Neuronal stem cell (in vitro differentiated cells): ENCODE results near the gene SHISAL1.
A peak's percentile ranks its signal among the peaks of the same experiment; 100 is the strongest.

Source experiments
- DNase-seq: peaks from one replicate; pipeline ENCODE4 v3.0.0-alpha.2; 2013; ENCODE audit warnings: low spot score
- H2AFZ ChIP-seq: one replicate; pipeline ENCODE4 v1.6.1; 2013; ENCODE audit warnings: mild to moderate bottlenecking, low read length, inconsistent platforms
- H2AK5ac ChIP-seq: 2 replicates; pipeline ENCODE4 v1.6.1; 2013; ENCODE audit warnings: low read depth, mild to moderate bottlenecking, inconsistent platforms, low read length, moderate library complexity, mixed read lengths
- H2BK120ac ChIP-seq: 2 replicates; pipeline ENCODE4 v1.6.1; 2013; ENCODE audit warnings: low read depth, mild to moderate bottlenecking, inconsistent platforms, low read length, moderate library complexity, mixed read lengths
- H2BK12ac ChIP-seq: one replicate; pipeline ENCODE4 v1.6.1; 2013; ENCODE audit warnings: low read length, inconsistent platforms
- H2BK15ac ChIP-seq: 2 replicates; pipeline ENCODE4 v1.6.1; 2013; ENCODE audit warnings: mild to moderate bottlenecking, low read length, inconsistent platforms, mixed read lengths
- H2BK5ac ChIP-seq: one replicate; pipeline ENCODE4 v1.6.1; 2013; ENCODE audit warnings: inconsistent platforms, mild to moderate bottlenecking, low read length, moderate library complexity
- H3K14ac ChIP-seq: one replicate; pipeline ENCODE4 v1.6.1; 2013; ENCODE audit warnings: low read length, inconsistent platforms
- H3K18ac ChIP-seq: 2 replicates; pipeline ENCODE4 v1.6.1; 2013; ENCODE audit warnings: low read length, inconsistent platforms
- H3K23ac ChIP-seq: 2 replicates; pipeline ENCODE4 v1.6.1; 2013; ENCODE audit warnings: low read depth, mild to moderate bottlenecking, mixed read lengths, low read length, inconsistent platforms; ENCODE audit not compliant: poor library complexity
- H3K27ac ChIP-seq: replicated peaks from 3 replicates; pipeline ENCODE4 v1.5.1; 2013; ENCODE audit warnings: low read length, inconsistent platforms
- H3K27me3 ChIP-seq, 3 experiments: 2 replicates each; pipeline ENCODE4 v1.6.1; 2013; ENCODE audit warnings: low read length in 3 of 3, mild to moderate bottlenecking in 2 of 3, inconsistent platforms in 1 of 3, low read depth in 1 of 3, mixed read lengths in 1 of 3, moderate library complexity in 1 of 3; ENCODE audit not compliant: control insufficient read depth in 3 of 3, insufficient read depth in 3 of 3
- H3K36me3 ChIP-seq, 2 donors: replicated peaks in 1 of 2; 2 replicates each; pipeline ENCODE4 v1.6.1; 2013; ENCODE audit warnings: low read length in 2 of 2; ENCODE audit not compliant: control insufficient read depth in 2 of 2, insufficient read depth in 2 of 2
- H3K4ac ChIP-seq: 2 replicates; pipeline ENCODE4 v1.6.1; 2013; ENCODE audit warnings: inconsistent platforms, mild to moderate bottlenecking, low read length, moderate library complexity
- H3K4me1 ChIP-seq, 2 donors: 1 replicate in 1 of 2; 2 replicates in 1 of 2; pipeline ENCODE4 v1.6.1; 2013; ENCODE audit warnings: low read length in 2 of 2, low read depth in 1 of 2; ENCODE audit not compliant: control insufficient read depth in 2 of 2, insufficient read depth in 1 of 2
- H3K4me2 ChIP-seq: one replicate; pipeline ENCODE4 v1.6.1; 2013; ENCODE audit warnings: mild to moderate bottlenecking, low read length, inconsistent platforms; ENCODE audit not compliant: insufficient read depth, poor library complexity, severe bottlenecking
- H3K4me3 ChIP-seq, 2 donors: 2 replicates each; pipeline ENCODE4 v1.5.1; 2013; ENCODE audit warnings: low read length in 2 of 2, mild to moderate bottlenecking in 2 of 2, inconsistent platforms in 1 of 2, moderate library complexity in 1 of 2
- H3K79me1 ChIP-seq: one replicate; pipeline ENCODE4 v1.6.1; 2013; ENCODE audit warnings: low read depth, mild to moderate bottlenecking, inconsistent platforms, low read length, moderate library complexity
- H3K9ac ChIP-seq: one replicate; pipeline ENCODE4 v1.6.1; 2013; ENCODE audit warnings: mild to moderate bottlenecking, low read depth, low read length, inconsistent platforms; ENCODE audit not compliant: poor library complexity
- H3K9me3 ChIP-seq, 2 donors: replicated peaks in 1 of 2; 2 replicates each; pipeline versions ENCODE3 to v1.6.1; 2013; ENCODE audit warnings: low read length in 2 of 2, mild to moderate bottlenecking in 2 of 2, inconsistent platforms in 1 of 2, low read depth in 1 of 2, mixed read lengths in 1 of 2, moderate library complexity in 1 of 2; ENCODE audit not compliant: control insufficient read depth in 2 of 2, insufficient read depth in 1 of 2
- H4K8ac ChIP-seq: one replicate; pipeline ENCODE4 v1.6.1; 2013; ENCODE audit warnings: low read depth, mild to moderate bottlenecking, inconsistent platforms, low read length, moderate library complexity
- H4K91ac ChIP-seq: one replicate; pipeline ENCODE4 v1.6.1; 2013; ENCODE audit warnings: low read length, low read depth, mild to moderate bottlenecking, inconsistent platforms; ENCODE audit not compliant: poor library complexity
- WGBS, 2 donors: extraction: QIAGEN DNeasy Blood & Tissue Kit; methylation state at CpG; one replicate each; pipeline ENCODE4 v1.1.7; 2013; ENCODE audit warnings: missing lambda C conversion rate in 2 of 2, mixed read lengths in 1 of 2; ENCODE audit not compliant: insufficient read length in 2 of 2, insufficient replicate concordance in 1 of 2; ENCODE audit errors: extremely low coverage in 2 of 2; 5-methylcytosine and 5-hydroxymethylcytosine counted together

SHISAL1 gene

DNA sequence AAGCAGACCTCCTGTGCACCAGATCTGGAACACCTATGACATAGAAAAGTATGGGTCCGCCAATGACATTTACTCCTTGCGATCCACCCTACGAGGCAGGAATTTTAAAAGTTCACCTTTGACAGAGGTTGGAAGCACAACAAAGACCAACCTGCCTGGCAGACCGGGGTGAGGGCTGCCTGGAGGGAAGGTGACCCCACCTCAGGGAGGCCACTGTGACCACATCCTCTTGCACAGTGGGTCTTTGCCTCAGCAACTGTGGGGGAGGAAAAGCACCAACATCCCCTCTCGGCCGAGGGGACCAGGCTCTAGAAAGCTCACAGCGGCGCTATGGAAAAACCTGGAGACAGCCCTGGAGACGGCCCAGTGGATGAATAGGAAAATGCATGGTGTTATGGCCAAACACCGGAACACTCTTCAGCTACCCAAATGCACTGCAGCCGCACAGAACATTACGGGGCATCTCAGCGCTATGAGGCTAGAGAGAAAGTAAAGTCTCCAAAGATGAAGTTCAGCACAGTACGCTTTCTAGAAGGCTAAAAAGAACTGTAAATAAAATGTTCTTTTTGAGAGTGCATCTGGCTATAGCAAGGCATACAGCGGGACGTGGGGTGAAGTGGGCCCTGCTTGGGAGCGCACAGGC lies 1.8 kb upstream of the SHISAL1 start:
- no CpG with 5 or more reads among the region's 17 CpGs for WGBS, 2 donors
- Histone ChIP-seq H2BK5ac (no peak overlapping the region), H4K91ac (no peak overlapping the region), H3K27ac (no peak overlapping the region), H2BK12ac (no peak overlapping the region), H3K4me2 (no peak overlapping the region), H3K79me1 (no peaks in the 10 kb centered on the region), H3K4me1 (peaks cover 12 to 19% of the 10 kb centered on the region in 2 donors), H2BK15ac (peak overlapping the region; percentile 50), H3K18ac (no peak overlapping the region), H2BK120ac (peak overlapping the region; percentile 11), H3K4ac (no peak overlapping the region), H3K9ac (no peak overlapping the region), H4K8ac (no peak overlapping the region), H3K27me3 (no peaks in the 10 kb centered on the region), H2AK5ac (peak overlapping the region; percentile 86), H3K14ac (no peak overlapping the region), H3K36me3 (no peaks in the 10 kb centered on the region), H3K4me3 (no peak overlapping the region), H3K9me3 (no peaks in the 10 kb centered on the region), H3K23ac (no peak overlapping the region), H2AFZ (peak overlapping the region; percentile 19)
- no peak for DNase-seq

DNA sequence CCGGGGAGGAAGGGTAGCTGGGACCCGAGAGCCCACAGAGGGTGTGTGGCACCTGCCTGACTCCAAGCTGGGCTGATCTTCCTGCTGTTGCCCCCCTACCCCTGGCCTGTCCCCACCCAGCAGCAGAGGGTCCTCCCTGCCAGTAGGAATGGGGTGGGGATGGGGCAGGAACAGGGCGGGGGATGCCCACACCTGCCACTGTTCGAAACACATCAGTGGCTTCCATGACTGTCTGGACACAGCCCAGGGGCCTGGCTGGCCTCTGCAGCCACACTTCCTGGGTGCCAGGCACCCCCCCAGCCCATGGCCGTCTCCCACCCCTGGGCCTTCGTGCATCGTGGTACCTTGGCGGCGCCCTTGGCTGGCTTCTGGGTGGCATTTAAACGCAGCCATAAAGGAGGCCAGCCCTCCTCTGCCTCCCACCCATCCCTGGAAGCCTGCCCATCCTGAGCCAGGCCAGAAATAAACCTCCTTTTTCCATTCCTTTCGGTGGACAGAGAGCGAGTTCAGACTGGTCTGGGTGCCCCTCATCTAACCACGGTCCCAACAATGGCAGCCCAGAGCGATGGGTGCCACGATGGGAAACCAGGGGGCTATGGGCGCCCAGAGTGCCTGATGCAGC lies 745 bp upstream of the SHISAL1 start:
- Histone ChIP-seq H3K18ac (peak overlapping the region; percentile 55), H3K4me3 (no peak overlapping the region), H3K4me1 (peaks cover 13 to 24% of the 10 kb centered on the region in 2 donors), H3K9me3 (no peaks in the 10 kb centered on the region), H3K14ac (no peak overlapping the region), H3K36me3 (no peaks in the 10 kb centered on the region), H3K79me1 (no peaks in the 10 kb centered on the region), H2AFZ (no peak overlapping the region), H3K27me3 (no peaks in the 10 kb centered on the region), H3K9ac (no peak overlapping the region), H4K91ac (no peak overlapping the region), H4K8ac (no peak overlapping the region), H2BK12ac (no peak overlapping the region), H2AK5ac (peak overlapping the region; percentile 82), H3K23ac (peak overlapping the region; percentile 18), H3K4me2 (no peak overlapping the region), H2BK5ac (no peak overlapping the region), H2BK15ac (peak overlapping the region; percentile 56), H3K27ac (no peak overlapping the region), H3K4ac (peak overlapping the region; percentile 53), H2BK120ac (peak overlapping the region; percentile 9)
- DNase-seq = no peak
- no CpG with 5 or more reads among the region's 16 CpGs for WGBS, 2 donors

DNA sequence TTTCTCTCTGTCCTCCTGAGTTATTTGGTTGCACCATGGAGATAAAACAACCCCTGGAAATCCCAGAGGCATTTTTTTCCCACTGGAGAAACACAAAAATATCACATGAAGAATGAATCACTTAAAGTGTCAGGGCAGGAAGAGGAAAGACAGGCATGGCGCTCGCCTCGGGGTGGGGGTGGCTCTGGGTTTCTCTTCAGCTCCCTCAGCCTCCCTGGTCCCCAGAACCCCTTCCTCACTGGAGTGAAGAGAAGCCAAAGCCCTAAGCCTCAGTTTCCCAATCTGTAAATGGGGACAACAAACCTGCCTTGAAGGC lies 938 bp downstream of the SHISAL1 start:
- Histone ChIP-seq H3K4me2 (no peak overlapping the region), H2BK5ac (no peak overlapping the region), H4K8ac (no peak overlapping the region), H4K91ac (no peak overlapping the region), H3K18ac (no peak overlapping the region), H3K36me3 (no peaks in the 10 kb centered on the region), H3K27me3 (no peaks in the 10 kb centered on the region), H3K4me3 (no peak overlapping the region), H2BK12ac (no peak overlapping the region), H3K9ac (no peak overlapping the region), H3K4ac (no peak overlapping the region), H3K9me3 (no peaks in the 10 kb centered on the region), H3K23ac (no peak overlapping the region), H2BK120ac (no peak overlapping the region), H3K4me1 (peaks cover 3 to 14% of the 10 kb centered on the region in 2 donors), H3K79me1 (no peaks in the 10 kb centered on the region), H3K14ac (no peak overlapping the region), H2AK5ac (no peak overlapping the region), H3K27ac (no peak overlapping the region), H2BK15ac (no peak overlapping the region), H2AFZ (no peak overlapping the region)
- no peak for DNase-seq
- WGBS, 2 donors = no CpG with 5 or more reads among the region's 3 CpGs

DNA sequence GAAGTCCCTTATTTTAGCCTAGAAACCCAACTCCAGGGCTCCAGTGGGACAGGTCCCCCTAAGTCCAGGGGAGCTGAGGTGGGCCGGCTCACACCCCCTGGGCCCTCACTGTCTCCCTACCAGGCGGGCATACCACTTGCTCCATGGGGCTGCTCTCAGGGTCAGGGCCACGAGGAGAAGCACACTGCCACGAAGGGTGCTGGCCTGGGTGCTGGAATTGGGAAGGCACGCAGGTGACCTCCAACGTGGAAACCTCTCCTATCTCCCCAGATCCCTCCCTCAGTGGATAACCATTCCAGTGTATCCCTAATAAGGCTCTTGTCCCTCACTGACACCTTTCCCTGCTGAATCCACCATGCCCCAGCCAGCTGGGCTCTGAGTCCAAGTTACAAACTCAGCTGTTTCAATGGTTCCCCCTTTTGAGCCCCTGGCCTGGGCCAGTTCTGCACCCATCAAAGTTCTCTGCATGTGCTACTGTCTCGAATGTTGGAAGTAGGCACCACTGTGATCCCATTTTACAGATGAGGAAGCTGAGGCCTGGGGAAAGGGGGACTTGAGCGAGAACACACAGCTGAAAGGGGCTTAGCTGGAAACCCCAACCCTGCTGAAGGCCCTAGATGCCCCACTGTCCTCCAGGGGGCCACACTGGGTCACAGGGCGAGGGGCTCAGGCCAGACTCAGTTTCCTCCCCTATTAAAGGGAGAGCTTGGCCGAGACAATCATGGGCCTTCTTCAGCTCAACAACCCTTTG lies 1.5 kb downstream of the SHISAL1 start:
- Histone ChIP-seq H3K4me2 (no peak overlapping the region), H4K91ac (no peak overlapping the region), H2AK5ac (no peak overlapping the region), H3K9me3 (no peaks in the 10 kb centered on the region), H2BK120ac (no peak overlapping the region), H3K27me3 (no peaks in the 10 kb centered on the region), H2BK5ac (no peak overlapping the region), H2AFZ (no peak overlapping the region), H4K8ac (no peak overlapping the region), H3K4me3 (no peak overlapping the region), H3K9ac (no peak overlapping the region), H3K79me1 (no peaks in the 10 kb centered on the region), H3K36me3 (no peaks in the 10 kb centered on the region), H3K4me1 (peaks cover 3 to 14% of the 10 kb centered on the region in 2 donors), H3K14ac (peak overlapping the region; percentile 9), H2BK15ac (no peak overlapping the region), H3K4ac (no peak overlapping the region), H3K27ac (no peak overlapping the region), H3K23ac (no peak overlapping the region), H3K18ac (no peak overlapping the region), H2BK12ac (no peak overlapping the region)
- DNase-seq = no peak
- no CpG with 5 or more reads among the region's 10 CpGs for WGBS, 2 donors
